Lower leg skin (tissue), 4 donors: ENCODE measurements around the gene ZNF407. TPM values are rescaled to one million over a fixed set of nuclear protein-coding genes. Genes with fewer than 3 reads are reported as not detected.

Experiments
- DNase-seq, 2 donors: peaks; one replicate each; pipeline ENCODE4 v3.0.0-alpha.2; 2019; ENCODE audit warnings: low spot score in 2 of 2
- H3K4me3 ChIP-seq: fragments of 200-600 bp; sonication (generic); 2 replicates; pipeline ENCODE4 v1.5.1; 2017; ENCODE audit warnings: mild to moderate bottlenecking, low read depth; ENCODE audit not compliant: poor library complexity, severe bottlenecking
- POLR2A ChIP-seq, 2 donors: fragments of 450-650 bp; IDR thresholded peaks; one replicate each; pipeline ENCODE4 v1.6.1; 2016 to 2017; ENCODE audit warnings: antibody characterized with exemption in 2 of 2, mild to moderate bottlenecking in 1 of 2, moderate library complexity in 1 of 2
- WGBS, 2 donors: methylation state at CpG; one replicate each; pipeline ENCODE4 v1.1.5; 2018; 5-methylcytosine and 5-hydroxymethylcytosine counted together
- intact Hi-C: fragments of 100-400 bp; cut with DNase I; formaldehyde crosslinking; loops from one replicate; pipeline ENCODE4 v1.15.0; 2023; ENCODE audit warnings: low total_unique reads
- total RNA-seq, 4 donors: library from RNA; depleted of rRNA; stranded (reverse); fragments of >200 nt; gene quantifications; one replicate each; pipeline ENCODE4 v1.1.0, GENCODE V29; 2016
- TF ChIP-seq, protein P1 (sequence below), 3 donors: fragments of 450-650 bp; IDR thresholded peaks; one replicate each; pipeline ENCODE4 v1.5.1; 2016; ENCODE audit warnings: antibody characterized with exemption in 3 of 3, mild to moderate bottlenecking in 3 of 3, moderate library complexity in 2 of 3

Gene ZNF407
- total RNA-seq, 4 donors from 2014 or later = 7.0 to 13.9 (median 10.9) TPM

DNA sequence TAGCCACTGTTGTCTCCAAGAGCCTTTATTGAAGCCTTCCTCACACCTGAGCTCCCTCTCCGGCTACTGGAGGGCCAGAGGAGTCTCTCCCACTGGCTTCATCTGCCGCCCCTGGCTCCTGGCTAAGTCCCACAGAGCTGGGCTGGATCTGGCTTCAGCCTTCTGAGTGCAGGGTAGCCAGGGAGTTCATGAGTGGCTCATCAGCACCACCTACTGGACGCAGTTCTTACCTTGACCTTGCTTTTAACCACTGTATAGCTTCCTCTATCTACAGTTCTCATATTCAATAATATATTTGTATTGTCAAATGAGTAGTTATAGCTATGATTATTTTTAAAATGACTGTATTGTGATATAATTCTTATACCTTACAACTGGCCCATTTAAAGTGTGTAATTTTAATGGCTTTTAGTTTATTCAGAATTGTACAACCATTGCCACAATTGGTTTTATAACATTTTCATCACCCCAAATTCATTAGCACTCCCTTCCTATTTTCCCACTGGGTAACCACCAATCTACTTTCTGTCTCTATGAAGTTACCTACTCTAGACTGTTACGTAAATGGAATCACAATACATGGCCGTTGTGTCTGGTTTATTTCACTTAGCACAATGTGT, 45.6 kb upstream of the ZNF407 start:
- TF ChIP-seq, protein P1, sequence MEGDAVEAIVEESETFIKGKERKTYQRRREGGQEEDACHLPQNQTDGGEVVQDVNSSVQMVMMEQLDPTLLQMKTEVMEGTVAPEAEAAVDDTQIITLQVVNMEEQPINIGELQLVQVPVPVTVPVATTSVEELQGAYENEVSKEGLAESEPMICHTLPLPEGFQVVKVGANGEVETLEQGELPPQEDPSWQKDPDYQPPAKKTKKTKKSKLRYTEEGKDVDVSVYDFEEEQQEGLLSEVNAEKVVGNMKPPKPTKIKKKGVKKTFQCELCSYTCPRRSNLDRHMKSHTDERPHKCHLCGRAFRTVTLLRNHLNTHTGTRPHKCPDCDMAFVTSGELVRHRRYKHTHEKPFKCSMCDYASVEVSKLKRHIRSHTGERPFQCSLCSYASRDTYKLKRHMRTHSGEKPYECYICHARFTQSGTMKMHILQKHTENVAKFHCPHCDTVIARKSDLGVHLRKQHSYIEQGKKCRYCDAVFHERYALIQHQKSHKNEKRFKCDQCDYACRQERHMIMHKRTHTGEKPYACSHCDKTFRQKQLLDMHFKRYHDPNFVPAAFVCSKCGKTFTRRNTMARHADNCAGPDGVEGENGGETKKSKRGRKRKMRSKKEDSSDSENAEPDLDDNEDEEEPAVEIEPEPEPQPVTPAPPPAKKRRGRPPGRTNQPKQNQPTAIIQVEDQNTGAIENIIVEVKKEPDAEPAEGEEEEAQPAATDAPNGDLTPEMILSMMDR (IDR thresholded peaks at IDR 0.05) = peak in 1 of 3 donors; percentile 54
- no peak for TF ChIP-seq POLR2A (IDR thresholded peaks at IDR 0.05)
- no peak overlapping the region for H3K4me3 ChIP-seq
- 17 to 21% methylated on average over 5 of the region's 5 CpGs for WGBS, 2 donors
- peak; percentile 81 to 93 for DNase-seq
- intact Hi-C loops = loop anchor here (10.0 kb wide), 1 partner anchor 197 kb away; no protein-coding TSS in a partner anchor

DNA sequence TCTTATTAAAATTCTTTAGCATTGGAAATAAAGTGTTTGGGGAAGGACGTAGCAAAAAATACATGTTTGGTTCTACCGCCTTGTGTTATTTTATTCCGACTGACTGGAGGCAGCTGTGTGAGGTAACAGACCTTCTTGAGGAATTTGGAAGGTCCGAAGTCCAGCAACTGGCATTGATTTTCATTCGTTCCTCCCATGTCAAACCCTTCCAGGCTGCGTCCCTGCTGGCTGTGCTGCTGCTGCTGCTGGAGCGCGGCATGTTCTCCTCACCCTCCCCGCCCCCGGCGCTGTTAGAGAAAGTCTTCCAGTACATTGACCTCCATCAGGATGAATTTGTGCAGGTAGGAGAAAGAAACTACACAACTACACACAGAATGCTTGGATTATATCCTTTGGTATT, 41.5 kb upstream of the ZNF407 start:
- WGBS, 2 donors = 86 to 91% methylated on average over 11 of the region's 11 CpGs
- DNase-seq = no peak
- no peak overlapping the region for H3K4me3 ChIP-seq
- intact Hi-C loops = loop anchor here (10.0 kb wide), 1 partner anchor 201 kb away; no protein-coding TSS in a partner anchor
- TF ChIP-seq, protein P1 (IDR thresholded peaks at IDR 0.05) = no peak
- no peak for TF ChIP-seq POLR2A (IDR thresholded peaks at IDR 0.05)

DNA sequence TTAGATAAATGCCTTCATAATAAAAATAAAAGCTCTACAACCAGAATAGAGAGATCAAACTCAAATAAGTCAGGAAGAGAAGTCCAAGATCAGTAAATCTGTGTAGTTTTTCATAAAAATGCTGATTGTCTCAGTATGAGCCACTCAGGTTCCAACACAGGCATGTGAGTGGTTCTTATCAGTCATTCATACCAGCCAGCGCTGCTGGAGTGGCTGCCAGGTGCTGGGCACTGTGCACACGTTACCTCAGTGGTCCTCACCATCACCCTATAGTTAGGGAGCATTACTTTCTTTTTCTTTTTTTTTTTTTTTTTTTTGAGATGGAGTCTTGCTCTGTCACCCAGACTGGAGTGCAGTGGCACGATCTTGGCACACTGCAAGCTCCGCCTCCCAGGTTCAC, 39.6 kb upstream of the ZNF407 start:
- no peak for DNase-seq
- intact Hi-C loops = loop anchor here (10.0 kb wide), 1 partner anchor 203 kb away; no protein-coding TSS in a partner anchor
- WGBS, 2 donors = 69 to 92% methylated on average over 4 of the region's 4 CpGs
- H3K4me3 ChIP-seq = no peak overlapping the region
- TF ChIP-seq, protein P1 (IDR thresholded peaks at IDR 0.05) = no peak
- TF ChIP-seq POLR2A (IDR thresholded peaks at IDR 0.05) = no peak

DNA sequence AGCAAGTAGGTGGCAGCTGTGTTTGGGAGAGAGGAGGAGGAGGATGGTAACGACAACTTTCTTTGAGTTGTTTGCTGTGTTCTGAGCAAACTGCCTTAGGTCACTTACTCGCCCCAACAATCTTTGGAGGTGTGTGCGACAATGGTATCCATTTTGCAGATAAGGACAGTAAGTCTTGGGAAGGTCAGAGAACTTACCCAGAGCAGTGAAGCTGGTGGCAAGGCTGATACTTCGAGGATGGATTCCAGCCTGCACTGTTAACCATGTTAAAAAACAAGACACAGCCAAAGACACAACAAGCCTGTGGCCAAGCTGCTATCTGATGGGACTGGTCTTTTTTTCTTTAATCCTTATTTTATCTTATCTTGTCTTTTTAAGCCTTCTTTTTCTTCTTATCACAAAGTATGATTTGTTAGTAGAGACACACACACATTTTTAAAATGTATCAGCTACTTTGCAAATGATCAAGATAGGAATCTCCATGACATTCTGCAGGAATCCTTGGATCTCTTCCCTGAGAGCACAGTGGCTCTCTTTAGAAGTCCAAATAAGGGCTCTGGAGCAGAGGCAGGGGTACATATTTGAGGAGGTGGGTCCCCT, 35.4 kb upstream of the ZNF407 start:
- intact Hi-C loops = no loop called here
- WGBS, 2 donors = 63 to 68% methylated on average over 4 of the region's 4 CpGs

DNA sequence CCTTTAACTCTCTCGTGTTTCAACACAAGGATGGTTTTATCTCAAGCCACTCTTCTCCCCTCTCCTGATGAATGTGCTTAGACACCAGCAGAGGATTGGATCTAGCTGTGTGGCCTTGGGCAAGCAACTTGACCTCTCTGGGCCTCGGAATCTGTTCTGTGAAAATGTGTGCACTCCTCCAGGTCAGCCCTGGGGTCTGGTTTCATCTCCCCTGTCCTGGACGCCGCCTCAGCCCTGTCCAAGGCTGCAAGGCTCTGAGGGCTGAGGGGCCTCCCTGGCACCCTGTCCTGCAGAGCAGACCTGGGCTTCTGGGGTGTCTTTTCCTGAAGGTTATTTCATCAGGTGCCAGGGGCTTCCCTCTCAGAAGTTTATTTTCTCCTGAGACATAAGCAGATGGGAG, 34.9 kb upstream of the ZNF407 start:
- DNase-seq = peak in 1 of 2 donors; percentile 15
- intact Hi-C loops = no loop called here
- TF ChIP-seq, protein P1 (IDR thresholded peaks at IDR 0.05) = no peak
- TF ChIP-seq POLR2A (IDR thresholded peaks at IDR 0.05) = no peak
- 82 to 85% methylated on average over 4 of the region's 4 CpGs for WGBS, 2 donors
- no peak overlapping the region for H3K4me3 ChIP-seq

More for the DNA sequence above, 35.4 kb upstream of the ZNF407 start:
- TF ChIP-seq POLR2A (IDR thresholded peaks at IDR 0.05) = no peak
- TF ChIP-seq, protein P1 (IDR thresholded peaks at IDR 0.05) = no peak
- DNase-seq = peak in 1 of 2 donors; percentile 29
- no peak overlapping the region for H3K4me3 ChIP-seq
